NCI-H187 (cell line): ENCODE measurements around the gene RHOXF1.
"Not testable (repeated sequence)": the region's sequence is repeated elsewhere in the genome, so short reads cannot be mapped to it uniquely, and the experiment has no call there.

Experiments used
- DNase-seq, 2 experiments: peaks; one replicate each; lab custom pipeline; 2025; lab: John Stamatoyannopoulos, UW

The RHOXF1 gene

GRCh38 chrX:120085553-120086185 lies 30.0 kb downstream of the RHOXF1 start:
- not testable (repeated sequence) for DNase-seq

- not testable (repeated sequence) for DNase-seq
Measured at GRCh38 chrX:120077590-120077989, 38.1 kb downstream of the RHOXF1 start, which contains the start of gene RHOXF2B. Gene RHOXF2B (minus strand): TSS chrX:120077690. CDS start chrX:120077552, 138 bp downstream.

GRCh38 chrX:120066169-120066568 lies 49.5 kb downstream of the RHOXF1 start:
- not testable (repeated sequence) for DNase-seq
